Measurements from ENCODE around the gene CEP192.

Gene CEP192

GRCh38 chr18:13003466-13003896 lies 12.3 kb downstream of the CEP192 start:
- Mint-ChIP-seq H3K27ac (no peak overlapping the region), H3K9me3 (no peaks in the 10 kb centered on the region), H3K4me3 (no peak overlapping the region), H3K27me3 (ENCODE audit: low read depth) (no peaks in the 10 kb centered on the region), H3K36me3 (ENCODE audit: low read depth) (peaks cover 32% of the 10 kb centered on the region), H3K4me1 (ENCODE audit: low read depth) (peaks cover 23% of the 10 kb centered on the region)
- DNase-seq (ENCODE audit: low spot score): no peak

DNA sequence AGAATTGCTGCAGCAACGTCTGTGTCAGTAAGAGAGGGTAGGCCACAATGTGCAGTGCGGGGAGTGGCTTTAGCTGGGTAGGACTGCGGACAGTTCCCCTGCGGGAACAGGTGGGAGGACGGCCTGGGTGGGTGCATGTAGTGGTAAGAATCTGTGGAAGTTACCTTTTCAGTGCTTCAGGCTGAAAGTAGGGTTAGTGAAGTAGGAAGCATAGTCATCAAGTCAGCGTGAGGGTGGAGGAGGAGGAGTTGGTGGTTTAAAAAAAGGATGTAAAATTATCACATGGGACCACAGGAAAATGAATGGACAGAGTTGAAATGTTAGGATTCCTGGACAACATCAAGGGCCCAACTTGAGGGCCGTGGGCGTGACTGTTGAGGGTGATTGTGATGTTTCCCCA lies 13.2 kb downstream of the CEP192 start:
- H3K27me3 Mint-ChIP-seq (ENCODE audit: low read depth): no peaks in the 10 kb centered on the region
- peaks cover 18% of the 10 kb centered on the region for H3K4me1 Mint-ChIP-seq (ENCODE audit: low read depth)
- H3K4me3 Mint-ChIP-seq: no peak overlapping the region
- H3K36me3 Mint-ChIP-seq (ENCODE audit: low read depth): peaks cover 37% of the 10 kb centered on the region
- no peak overlapping the region for H3K27ac Mint-ChIP-seq
- DNase-seq (ENCODE audit: low spot score): no peak
- no peaks in the 10 kb centered on the region for H3K9me3 Mint-ChIP-seq

- H3K9me3 Mint-ChIP-seq: no peaks in the 10 kb centered on the region
- no peak overlapping the region for H3K27ac Mint-ChIP-seq
- no peak overlapping the region for H3K4me3 Mint-ChIP-seq
- peaks cover 11% of the 10 kb centered on the region for H3K4me1 Mint-ChIP-seq (ENCODE audit: low read depth)
- H3K27me3 Mint-ChIP-seq (ENCODE audit: low read depth): no peaks in the 10 kb centered on the region
- DNase-seq (ENCODE audit: low spot score): no peak
- peaks cover 33% of the 10 kb centered on the region for H3K36me3 Mint-ChIP-seq (ENCODE audit: low read depth)
These were observed 14.1 kb downstream of the CEP192 start for GRCh38 chr18:13005289-13005688.

DNA sequence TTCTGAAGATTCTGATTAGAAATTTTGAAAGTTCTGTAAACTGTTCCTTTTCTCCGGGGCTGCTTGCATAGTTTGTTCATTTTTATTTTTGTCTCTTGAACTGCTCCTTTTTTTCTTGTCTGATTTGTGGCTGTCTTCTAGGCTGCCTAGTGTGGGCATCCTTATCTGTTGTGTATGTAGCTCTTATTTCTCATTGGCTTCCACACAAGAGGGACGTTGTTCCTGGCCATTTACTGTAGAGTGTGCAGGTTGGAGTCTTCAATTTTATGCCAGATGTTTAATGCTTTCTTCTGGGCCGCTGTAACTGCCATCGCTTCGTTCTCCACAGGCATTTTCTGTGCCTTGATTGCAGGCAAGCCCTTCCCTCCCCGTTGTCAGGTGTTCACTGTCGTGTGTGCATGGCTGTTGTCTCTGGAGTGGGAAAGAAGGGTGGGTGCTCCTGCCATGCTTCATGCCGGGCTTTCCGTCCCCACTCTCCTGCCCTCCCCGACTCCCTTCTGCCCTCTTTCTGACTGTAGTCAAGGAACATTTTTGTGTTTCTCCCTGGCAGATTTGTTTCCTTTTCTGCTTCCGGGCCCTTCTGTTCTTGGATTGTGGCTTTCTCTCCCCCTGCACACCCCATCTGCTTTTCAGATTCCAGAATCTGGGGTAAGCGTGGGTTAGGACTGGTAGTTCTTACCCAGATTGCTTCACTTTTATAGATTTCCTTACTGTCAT lies 15.5 kb downstream of the CEP192 start:
- H3K4me1 Mint-ChIP-seq (ENCODE audit: low read depth): peaks cover 7% of the 10 kb centered on the region

DNA sequence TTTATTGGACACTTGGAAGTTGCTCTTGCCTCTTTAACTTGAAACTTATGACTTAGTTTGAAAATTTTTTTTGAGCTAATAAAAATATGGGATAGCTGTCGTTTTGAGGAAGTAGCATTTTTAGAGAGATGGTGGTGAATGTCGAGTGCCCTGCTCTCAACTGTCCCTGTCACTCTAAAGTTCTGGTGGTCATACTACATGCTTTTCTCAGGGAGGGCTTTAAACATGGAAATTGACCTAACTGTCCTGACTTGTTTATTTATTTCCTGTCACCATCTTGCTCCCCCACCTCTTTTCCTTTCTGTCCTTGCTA lies 16.0 kb downstream of the CEP192 start:
- Mint-ChIP-seq H3K27me3 (ENCODE audit: low read depth) (no peaks in the 10 kb centered on the region), H3K27ac (peak overlapping the region; percentile 60), H3K9me3 (no peaks in the 10 kb centered on the region), H3K4me3 (no peak overlapping the region), H3K36me3 (ENCODE audit: low read depth) (peaks cover 34% of the 10 kb centered on the region), H3K4me1 (ENCODE audit: low read depth) (peaks cover 7% of the 10 kb centered on the region)
- no peak for DNase-seq (ENCODE audit: low spot score)

More for the DNA sequence above, 15.5 kb downstream of the CEP192 start:
- H3K4me3 Mint-ChIP-seq: no peak overlapping the region
- H3K27me3 Mint-ChIP-seq (ENCODE audit: low read depth): no peaks in the 10 kb centered on the region
- H3K27ac Mint-ChIP-seq: peak overlapping the region; percentile 60
- H3K9me3 Mint-ChIP-seq: no peaks in the 10 kb centered on the region
- peaks cover 31% of the 10 kb centered on the region for H3K36me3 Mint-ChIP-seq (ENCODE audit: low read depth)
- no peak for DNase-seq (ENCODE audit: low spot score)

- Mint-ChIP-seq H3K36me3 (ENCODE audit: low read depth) (peaks cover 53% of the 10 kb centered on the region), H3K27ac (no peak overlapping the region), H3K9me3 (no peaks in the 10 kb centered on the region), H3K4me3 (no peak overlapping the region), H3K4me1 (ENCODE audit: low read depth) (peaks cover 3% of the 10 kb centered on the region), H3K27me3 (ENCODE audit: low read depth) (no peaks in the 10 kb centered on the region)
- no peak for DNase-seq (ENCODE audit: low spot score)
These were observed 20.6 kb downstream of the CEP192 start for GRCh38 chr18:13011719-13012118.

- no peaks in the 10 kb centered on the region for H3K9me3 Mint-ChIP-seq
These were observed 23.1 kb downstream of the CEP192 start for GRCh38 chr18:13014232-13014631.

DNA sequence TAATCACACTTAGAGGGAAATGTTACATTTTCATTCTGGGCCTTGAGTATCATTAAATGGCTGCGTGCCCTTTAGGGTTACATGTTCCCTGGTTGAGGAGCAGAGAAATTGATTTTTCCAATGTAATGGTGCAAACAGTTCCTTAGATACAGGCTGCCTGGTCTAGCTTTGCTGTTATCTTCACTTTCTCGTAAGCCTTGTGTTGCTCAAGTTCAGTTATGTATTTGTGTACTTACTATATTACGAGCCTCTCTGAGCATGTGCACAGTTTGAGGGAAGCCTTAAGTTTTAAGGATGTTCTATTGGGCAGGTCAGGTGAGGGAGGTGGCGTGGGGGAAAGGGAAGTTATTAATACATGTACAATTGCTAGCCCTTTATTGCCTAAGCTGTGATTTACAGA lies 23.7 kb downstream of the CEP192 start:
- Mint-ChIP-seq H3K27ac (no peak overlapping the region), H3K4me3 (no peak overlapping the region), H3K4me1 (ENCODE audit: low read depth) (peaks cover 13% of the 10 kb centered on the region), H3K27me3 (ENCODE audit: low read depth) (no peaks in the 10 kb centered on the region), H3K36me3 (ENCODE audit: low read depth) (peaks cover 55% of the 10 kb centered on the region), H3K9me3 (no peaks in the 10 kb centered on the region)
- DNase-seq (ENCODE audit: low spot score): no peak

More at GRCh38 chr18:13014232-13014631, 23.1 kb downstream of the CEP192 start:
- Mint-ChIP-seq H3K4me1 (ENCODE audit: low read depth) (peaks cover 10% of the 10 kb centered on the region), H3K36me3 (ENCODE audit: low read depth) (peaks cover 53% of the 10 kb centered on the region), H3K27ac (no peak overlapping the region), H3K4me3 (no peak overlapping the region), H3K27me3 (ENCODE audit: low read depth) (no peaks in the 10 kb centered on the region)
- DNase-seq (ENCODE audit: low spot score): no peak

DNA sequence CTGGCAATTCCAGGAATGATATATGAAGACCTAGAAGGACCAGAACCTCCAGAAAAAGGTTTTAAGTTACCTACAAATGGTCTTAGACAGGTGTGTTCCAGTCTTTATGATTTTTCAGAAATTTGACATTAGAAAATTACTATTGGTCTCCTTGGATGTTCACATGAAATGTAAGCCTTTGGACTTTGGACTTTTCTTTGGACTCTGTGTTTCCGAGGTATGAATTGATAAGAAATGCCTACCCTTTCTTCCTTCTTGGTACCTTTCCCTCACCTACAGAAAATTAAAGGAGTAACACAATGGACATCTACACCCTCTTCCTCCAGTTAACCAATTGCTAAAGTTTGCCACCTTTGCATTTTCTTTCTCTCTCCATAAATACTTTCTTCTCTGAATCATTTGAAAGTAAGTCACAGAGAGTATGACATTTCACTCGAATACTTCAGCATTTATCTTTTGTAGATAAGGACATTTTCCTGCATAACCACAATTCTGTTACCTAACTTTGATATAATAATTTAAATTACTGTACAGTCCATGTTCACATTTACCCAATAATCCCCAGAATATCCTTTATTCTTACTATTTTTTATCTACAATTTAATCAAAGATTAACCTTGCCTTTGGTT lies 26.2 kb downstream of the CEP192 start:
- Mint-ChIP-seq H3K27ac (peak overlapping the region; percentile 21), H3K9me3 (peaks cover 4% of the 10 kb centered on the region), H3K4me3 (no peak overlapping the region), H3K27me3 (ENCODE audit: low read depth) (no peaks in the 10 kb centered on the region), H3K36me3 (ENCODE audit: low read depth) (peaks cover 75% of the 10 kb centered on the region), H3K4me1 (ENCODE audit: low read depth) (peaks cover 27% of the 10 kb centered on the region)
- no peak for DNase-seq (ENCODE audit: low spot score)

GRCh38 chr18:13018374-13018773 lies 27.2 kb downstream of the CEP192 start:
- peaks cover 76% of the 10 kb centered on the region for H3K36me3 Mint-ChIP-seq (ENCODE audit: low read depth)
- DNase-seq (ENCODE audit: low spot score): no peak
- no peaks in the 10 kb centered on the region for H3K27me3 Mint-ChIP-seq (ENCODE audit: low read depth)
- H3K9me3 Mint-ChIP-seq: peaks cover 12% of the 10 kb centered on the region
- no peak overlapping the region for H3K4me3 Mint-ChIP-seq
- no peak overlapping the region for H3K27ac Mint-ChIP-seq
- H3K4me1 Mint-ChIP-seq (ENCODE audit: low read depth): peaks cover 27% of the 10 kb centered on the region

GRCh38 chr18:13019301-13019700 lies 28.1 kb downstream of the CEP192 start:
- peak overlapping the region; percentile 50 for H3K27ac Mint-ChIP-seq
- DNase-seq (ENCODE audit: low spot score): no peak
- H3K36me3 Mint-ChIP-seq (ENCODE audit: low read depth): peaks cover 80% of the 10 kb centered on the region
- no peak overlapping the region for H3K4me3 Mint-ChIP-seq
- peaks cover 12% of the 10 kb centered on the region for H3K9me3 Mint-ChIP-seq
- H3K4me1 Mint-ChIP-seq (ENCODE audit: low read depth): peaks cover 27% of the 10 kb centered on the region
- H3K27me3 Mint-ChIP-seq (ENCODE audit: low read depth): no peaks in the 10 kb centered on the region

DNA sequence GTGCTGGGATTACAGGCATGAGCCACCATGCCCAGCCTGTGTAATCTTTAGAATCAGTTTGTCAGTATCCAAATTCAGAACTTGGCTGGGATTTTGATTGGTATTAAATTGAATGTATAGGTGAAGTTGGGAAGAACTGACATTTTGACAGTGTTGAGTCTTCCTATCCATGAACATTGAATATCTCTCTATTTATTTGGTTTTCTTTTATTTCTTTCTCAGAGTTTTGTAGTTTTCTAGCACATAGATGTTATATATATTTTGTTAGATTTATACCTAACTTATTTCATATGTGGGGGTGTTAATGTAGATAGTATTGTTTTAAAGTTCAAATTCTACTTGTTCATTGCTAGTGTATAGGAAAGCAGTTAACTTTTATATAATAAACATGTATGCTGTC lies 31.5 kb downstream of the CEP192 start:
- H3K27ac Mint-ChIP-seq: no peak overlapping the region
- H3K4me1 Mint-ChIP-seq (ENCODE audit: low read depth): peaks cover 26% of the 10 kb centered on the region
- no peaks in the 10 kb centered on the region for H3K27me3 Mint-ChIP-seq (ENCODE audit: low read depth)
- H3K36me3 Mint-ChIP-seq (ENCODE audit: low read depth): peaks cover 79% of the 10 kb centered on the region
- H3K4me3 Mint-ChIP-seq: no peak overlapping the region
- DNase-seq (ENCODE audit: low spot score): no peak
- peaks cover 12% of the 10 kb centered on the region for H3K9me3 Mint-ChIP-seq

- no peak for DNase-seq (ENCODE audit: low spot score)
- no peaks in the 10 kb centered on the region for H3K27me3 Mint-ChIP-seq (ENCODE audit: low read depth)
- H3K36me3 Mint-ChIP-seq (ENCODE audit: low read depth): peaks cover 70% of the 10 kb centered on the region
- peaks cover 14% of the 10 kb centered on the region for H3K4me1 Mint-ChIP-seq (ENCODE audit: low read depth)
- H3K9me3 Mint-ChIP-seq: peaks cover 12% of the 10 kb centered on the region
- no peak overlapping the region for H3K4me3 Mint-ChIP-seq
- H3K27ac Mint-ChIP-seq: no peak overlapping the region
These were observed 34.1 kb downstream of the CEP192 start for GRCh38 chr18:13025233-13025632.

DNA sequence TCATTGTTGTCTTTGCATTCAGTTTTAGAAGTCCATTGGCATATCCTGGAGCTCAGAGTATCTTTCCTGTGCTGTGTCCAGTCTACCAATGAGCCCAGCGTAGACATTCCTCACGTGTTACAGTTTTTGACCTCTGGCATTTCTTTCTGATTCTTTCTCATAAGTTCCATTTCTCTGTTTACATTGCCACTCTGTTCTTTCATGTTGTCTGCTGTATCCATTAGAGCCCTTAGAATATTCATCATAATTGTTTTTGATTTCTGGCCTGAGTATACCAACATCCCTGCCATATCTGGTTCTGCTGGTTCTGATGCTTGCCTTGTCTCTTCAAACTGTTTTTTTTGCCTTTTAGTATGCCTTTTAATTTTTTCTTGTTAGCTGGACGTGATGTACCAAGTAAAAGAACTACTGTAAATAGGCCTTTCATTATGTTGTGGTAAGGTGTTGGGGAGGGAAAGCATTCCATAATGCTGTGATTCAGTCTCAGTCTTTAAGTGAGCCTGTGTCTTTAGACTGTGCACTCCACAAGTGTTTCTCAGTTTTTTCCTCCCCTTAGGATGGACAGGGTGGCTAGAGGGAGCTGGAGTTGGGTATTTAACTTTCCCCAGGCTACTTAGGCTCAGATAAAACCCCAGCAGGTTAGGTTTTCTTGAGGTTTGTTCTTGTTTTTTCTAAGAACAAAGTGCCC lies 35.6 kb downstream of the CEP192 start:
- DNase-seq (ENCODE audit: low spot score): no peak
- Mint-ChIP-seq H3K36me3 (ENCODE audit: low read depth) (peaks cover 66% of the 10 kb centered on the region), H3K4me3 (no peak overlapping the region), H3K27ac (peak overlapping the region; percentile 4), H3K27me3 (ENCODE audit: low read depth) (no peaks in the 10 kb centered on the region), H3K4me1 (ENCODE audit: low read depth) (peaks cover 9% of the 10 kb centered on the region), H3K9me3 (peaks cover 12% of the 10 kb centered on the region)
